Measurements from ENCODE around the gene NUP107.

GRCh38 chr12:68762691-68763090 is 75.9 kb downstream of the NUP107 start:
- no peak for TF ChIP-seq CTCF (IDR thresholded peaks at IDR 0.05; ENCODE audit: insufficient read depth, low read length)
- TF ChIP-seq POLR2AphosphoS5 (IDR thresholded peaks at IDR 0.05; ENCODE audit: low read depth), result no peak
- no peak for TF ChIP-seq REST (IDR thresholded peaks at IDR 0.05; ENCODE audit: insufficient replicate concordance, low read depth)
